GM23338 (cell line): ENCODE data around the gene KCNMA1. TPM values are rescaled to one million over a fixed set of nuclear protein-coding genes. Genes with fewer than 3 reads are reported as not detected.

Experiments used
- ATAC-seq: fragments of 200-7000 bp; cut with Tn5 transposase; 3 replicates; pipeline ENCODE4 v1.9.1; 2020
- DNase-seq: peaks from one replicate; pipeline ENCODE4 v3.0.0-alpha.2; 2015; ENCODE audit warnings: low spot score
- H2AFZ ChIP-seq: fragments of 200-600 bp; sonication (generic); 2 replicates; pipeline ENCODE4 v1.8.0; 2016; ENCODE audit warnings: antibody characterized with exemption, mild to moderate bottlenecking, moderate library complexity
- H3F3A ChIP-seq: fragments of 200-600 bp; sonication (generic); replicated peaks from 2 replicates; pipeline ENCODE4 v1.8.0; 2017; ENCODE audit warnings: antibody characterized with exemption, mixed run types, low read depth
- H3K27ac ChIP-seq: fragments of 200-600 bp; sonication (generic); 2 replicates; pipeline ENCODE4 v1.6.1; 2016; ENCODE audit warnings: low read depth
- H3K27me3 ChIP-seq: fragments of 200-600 bp; sonication (generic); 2 replicates; pipeline ENCODE4 v1.8.0; 2016; ENCODE audit warnings: mild to moderate bottlenecking, mixed run types, moderate library complexity; ENCODE audit not compliant: insufficient read depth
- H3K36me3 ChIP-seq: fragments of 200-600 bp; sonication (generic); 2 replicates; pipeline ENCODE4 v1.8.0; 2016; ENCODE audit warnings: mild to moderate bottlenecking; ENCODE audit not compliant: insufficient read depth
- H3K4me1 ChIP-seq: fragments of 200-600 bp; sonication (generic); 2 replicates; pipeline ENCODE4 v1.8.0; 2016; ENCODE audit warnings: mild to moderate bottlenecking, moderate library complexity; ENCODE audit not compliant: insufficient read depth
- H3K4me2 ChIP-seq: fragments of 200-600 bp; sonication (generic); 2 replicates; pipeline ENCODE4 v1.7.1; 2017; ENCODE audit warnings: mixed run types
- H3K4me3 ChIP-seq: fragments of 200-600 bp; sonication (generic); 2 replicates; pipeline ENCODE4 v1.6.1; 2016; ENCODE audit warnings: mixed run types
- H3K79me2 ChIP-seq: fragments of 200-600 bp; sonication (generic); replicated peaks from 2 replicates; pipeline ENCODE4 v1.8.0; 2017; ENCODE audit warnings: mild to moderate bottlenecking; ENCODE audit not compliant: insufficient read depth
- H3K9me2 ChIP-seq: fragments of 200-600 bp; sonication (generic); 2 replicates; pipeline ENCODE4 v1.8.0; 2017; ENCODE audit not compliant: insufficient read depth
- H4K20me1 ChIP-seq: fragments of 200-600 bp; sonication (generic); replicated peaks from 2 replicates; pipeline ENCODE4 v1.8.0; 2017; ENCODE audit warnings: mild to moderate bottlenecking; ENCODE audit not compliant: insufficient read depth
- H3K27ac Mint-ChIP-seq: 2 replicates; pipeline ENCODE4 v1.8.0; 2020; ENCODE audit warnings: inconsistent platforms, mild to moderate bottlenecking, moderate library complexity, mixed read lengths
- H3K27me3 Mint-ChIP-seq: 3 replicates; pipeline ENCODE4 v1.8.0; 2022; ENCODE audit warnings: low read depth, mild to moderate bottlenecking, moderate library complexity, mixed read lengths, inconsistent platforms; ENCODE audit not compliant: insufficient read depth, poor library complexity
- H3K36me3 Mint-ChIP-seq: 3 replicates; pipeline ENCODE4 v1.8.0; 2021; ENCODE audit warnings: low read depth, mild to moderate bottlenecking, inconsistent platforms, moderate library complexity, mixed read lengths
- H3K4me1 Mint-ChIP-seq: 3 replicates; pipeline ENCODE4 v1.8.0; 2020; ENCODE audit warnings: mild to moderate bottlenecking, inconsistent platforms, mixed read lengths
- H3K4me3 Mint-ChIP-seq: 3 replicates; pipeline ENCODE4 v1.8.0; 2021; ENCODE audit warnings: moderate library complexity, mild to moderate bottlenecking, inconsistent platforms, mixed read lengths
- H3K9me3 Mint-ChIP-seq: 3 replicates; pipeline ENCODE4 v1.8.0; 2020; ENCODE audit warnings: moderate library complexity, mild to moderate bottlenecking, inconsistent platforms, mixed read lengths
- CTCF ChIP-seq, 2 experiments: fragments of 200-600 bp in 1 of 2; sonication (generic) in 1 of 2; conservative IDR thresholded peaks; 2 replicates each; pipeline versions ENCODE4 v1.5.1 to v1.6.1; 2016 to 2017; ENCODE audit warnings: antibody characterized with exemption in 2 of 2, low read depth in 2 of 2, mild to moderate bottlenecking in 2 of 2, moderate library complexity in 1 of 2
- STAT1 ChIP-seq: IDR thresholded peaks from one replicate; pipeline ENCODE4 v1.6.1; 2016; ENCODE audit warnings: antibody characterized with exemption; ENCODE audit not compliant: unreplicated experiment
- ZNF462 ChIP-seq: fragments of 250-450 bp; sonication (Bioruptor Pico); IDR thresholded peaks from 2 replicates; pipeline ENCODE4 v1.5.0; 2020; ENCODE audit warnings: mild to moderate bottlenecking, moderate library complexity
- polyA plus RNA-seq: library from polyadenylated mRNA; unstranded; fragments of >200 nt; fragmentation: Nextera tagmentation; extraction: Ambion mirVana; gene quantifications from 2 replicates; pipeline ENCODE4 v1.2.1, GENCODE V29; 2016
- total RNA-seq: library from RNA; depleted of rRNA; stranded (reverse); fragments of >200 nt; shearing (Covaris generic); gene quantifications from 2 replicates; pipeline ENCODE4 v1.2.3, GENCODE V29; 2014

The KCNMA1 gene
- total and polyA plus RNA-seq, 2 experiments from 2014 or later: 8.2 to 9.0 TPM

DNA sequence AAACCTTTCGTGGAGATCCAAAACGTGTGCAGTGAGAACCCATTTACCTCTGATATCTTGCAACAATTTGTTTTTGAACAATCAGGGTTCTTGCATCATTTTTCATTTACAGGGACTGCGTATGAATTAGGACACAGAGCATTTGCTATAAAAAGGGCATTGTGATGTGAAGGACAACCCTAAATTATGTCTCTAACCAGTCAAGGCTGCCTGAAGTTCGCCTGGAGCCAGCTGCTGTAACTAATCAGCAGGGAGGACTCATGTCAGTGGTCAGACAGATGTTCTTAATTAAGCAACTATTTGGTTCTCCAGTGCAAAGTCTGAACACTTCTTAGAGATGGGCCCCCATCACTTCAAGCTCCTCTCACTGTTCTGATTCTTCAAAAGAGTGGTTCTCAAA is 674.8 kb downstream of the KCNMA1 start (continued):
- TF ChIP-seq ZNF462 (CRISPR knock-in tag): no peak

GRCh38 chr10:76961841-76962240 is 675.8 kb downstream of the KCNMA1 start:
- Mint-ChIP-seq H3K9me3 (peaks cover 12% of the 10 kb centered on the region), H3K27me3 (peaks cover 2% of the 10 kb centered on the region), H3K27ac (no peak overlapping the region), H3K36me3 (peaks cover 9% of the 10 kb centered on the region), H3K4me3 (no peak overlapping the region), H3K4me1 (no peaks in the 10 kb centered on the region)
- no peak overlapping the region for H3K4me2 ChIP-seq
- no peak overlapping the region for H2AFZ ChIP-seq
- no peak overlapping the region for H3K4me3 ChIP-seq
- no peak for ATAC-seq
- no peak for DNase-seq
- no peaks in the 10 kb centered on the region for H4K20me1 ChIP-seq
- H3F3A ChIP-seq: no peaks in the 10 kb centered on the region
- H3K9me2 ChIP-seq: 0 out of 2 replicates have a peak, but pooled peaks cover 8% of the 10 kb centered on the region
- H3K79me2 ChIP-seq: no peaks in the 10 kb centered on the region
- no peaks in the 10 kb centered on the region for H3K36me3 ChIP-seq
- H3K27me3 ChIP-seq: no peaks in the 10 kb centered on the region
- H3K4me1 ChIP-seq: no peaks in the 10 kb centered on the region
- no peak overlapping the region for H3K27ac ChIP-seq
- TF ChIP-seq ZNF462 (CRISPR knock-in tag): no peak
- no peak for TF ChIP-seq STAT1
- TF ChIP-seq CTCF (conservative IDR thresholded peaks at IDR 0.05; ENCODE audit: low read depth in 2 of 2): no peak
